ENCODE data around the gene ACSM5.
A peak's percentile ranks its signal among the peaks of the same experiment; 100 is the strongest.

Gene ACSM5

GRCh38 chr16:20409398-20410120 lies at the start of gene ACSM5:
ACSM5 (plus strand) TSS chr16:20409534; CDS start chr16:20411485, 1,951 bp downstream.
- DNase-seq: no peak

GRCh38 chr16:20359997-20360396 lies 49.3 kb upstream of the ACSM5 start:
- DNase-seq: no peak

- no peak for DNase-seq
Observed at GRCh38 chr16:20363191-20363590, 46.1 kb upstream of the ACSM5 start.

- DNase-seq: no peak
Observed at GRCh38 chr16:20364051-20364450, 45.3 kb upstream of the ACSM5 start.

- no peak for DNase-seq
Observed at GRCh38 chr16:20369452-20370054, 39.8 kb upstream of the ACSM5 start.

- DNase-seq: no peak
Observed at GRCh38 chr16:20372701-20373100, 36.6 kb upstream of the ACSM5 start.

GRCh38 chr16:20377181-20377580 lies 32.2 kb upstream of the ACSM5 start:
- DNase-seq: no peak

- DNase-seq: no peak
Observed at GRCh38 chr16:20380782-20381181, 28.6 kb upstream of the ACSM5 start.

GRCh38 chr16:20382202-20382948 lies 27.0 kb upstream of the ACSM5 start:
- DNase-seq: no peak

- DNase-seq: peak; percentile 7
Observed at GRCh38 chr16:20383106-20384029, 26.0 kb upstream of the ACSM5 start.

- no peak for DNase-seq
Observed at GRCh38 chr16:20385844-20386832, 23.2 kb upstream of the ACSM5 start.

GRCh38 chr16:20387978-20388377 lies 21.4 kb upstream of the ACSM5 start:
- no peak for DNase-seq

GRCh38 chr16:20388854-20389253 lies 20.5 kb upstream of the ACSM5 start:
- DNase-seq: no peak

GRCh38 chr16:20391045-20391444 lies 18.3 kb upstream of the ACSM5 start:
- DNase-seq: no peak

- no peak for DNase-seq
Observed at GRCh38 chr16:20393801-20394577, 15.3 kb upstream of the ACSM5 start.

GRCh38 chr16:20395946-20396345 lies 13.4 kb upstream of the ACSM5 start:
- no peak for DNase-seq

- no peak for DNase-seq
Observed at GRCh38 chr16:20396846-20397467, 12.4 kb upstream of the ACSM5 start.

GRCh38 chr16:20397468-20398074 lies 11.8 kb upstream of the ACSM5 start:
- no peak for DNase-seq

GRCh38 chr16:20398603-20399002 lies 10.7 kb upstream of the ACSM5 start:
- no peak for DNase-seq

GRCh38 chr16:20399185-20399584 lies 10.1 kb upstream of the ACSM5 start:
- no peak for DNase-seq

Measured in NCI-H524 treated with DMSO at 0.1 percent for 48 hours (cell line).